Measurements from ENCODE around the gene CRELD2.

Gene CRELD2

GRCh38 chr22:49911881-49912625 is 6.4 kb upstream of the CRELD2 start:
- no peak for DNase-seq

GRCh38 chr22:49913026-49913425 is 5.4 kb upstream of the CRELD2 start:
- DNase-seq = no peak

GRCh38 chr22:49913446-49913845 is 5.0 kb upstream of the CRELD2 start:
- DNase-seq = no peak

GRCh38 chr22:49914256-49914655 is 4.2 kb upstream of the CRELD2 start:
- no peak for DNase-seq

- DNase-seq = no peak
Measured at GRCh38 chr22:49915610-49916009, 2.8 kb upstream of the CRELD2 start.

- DNase-seq = no peak
Measured at GRCh38 chr22:49916831-49917230, 1.6 kb upstream of the CRELD2 start.

- DNase-seq = no peak
Measured at GRCh38 chr22:49918911-49919881, 762 bp downstream of the CRELD2 start.

- DNase-seq = no peak
Measured at GRCh38 chr22:49920859-49921258, 2.4 kb downstream of the CRELD2 start.

GRCh38 chr22:49921508-49922278 is 3.3 kb downstream of the CRELD2 start:
- DNase-seq = no peak

- no peak for DNase-seq
Measured at GRCh38 chr22:49922484-49922883, 4.0 kb downstream of the CRELD2 start.

- DNase-seq = no peak
Measured at GRCh38 chr22:49922926-49923325, 4.5 kb downstream of the CRELD2 start.

- no peak for DNase-seq
Measured at GRCh38 chr22:49923445-49923844, 5.0 kb downstream of the CRELD2 start.

- DNase-seq = no peak
Measured at GRCh38 chr22:49924113-49924833, 5.8 kb downstream of the CRELD2 start.

- DNase-seq = no peak
Measured at GRCh38 chr22:49925525-49926128, 7.2 kb downstream of the CRELD2 start.

GRCh38 chr22:49926916-49927315 is 8.5 kb downstream of the CRELD2 start:
- no peak for DNase-seq

GRCh38 chr22:49927483-49928184 is 9.2 kb downstream of the CRELD2 start:
- no peak for DNase-seq

GRCh38 chr22:49928185-49928495 is 9.7 kb downstream of the CRELD2 start:
- DNase-seq = no peak

GRCh38 chr22:49928555-49929210 is 10.2 kb downstream of the CRELD2 start:
- DNase-seq = no peak

GRCh38 chr22:49929211-49929979 is 11.0 kb downstream of the CRELD2 start:
- DNase-seq = peak in 29 of 51 donors; percentile 10 to 80 (median 29)
